ENCODE measurements around the gene MGAT4A. TPM values are rescaled to one million over a fixed set of nuclear protein-coding genes. Genes with fewer than 3 reads are reported as not detected.
A peak's percentile ranks its signal among the peaks of the same experiment; 100 is the strongest.

Gene MGAT4A
- polyA plus RNA-seq, 2 of the 4 experiments (the other 2 are of a cell fraction): 0.61 to 2.6 TPM

DNA sequence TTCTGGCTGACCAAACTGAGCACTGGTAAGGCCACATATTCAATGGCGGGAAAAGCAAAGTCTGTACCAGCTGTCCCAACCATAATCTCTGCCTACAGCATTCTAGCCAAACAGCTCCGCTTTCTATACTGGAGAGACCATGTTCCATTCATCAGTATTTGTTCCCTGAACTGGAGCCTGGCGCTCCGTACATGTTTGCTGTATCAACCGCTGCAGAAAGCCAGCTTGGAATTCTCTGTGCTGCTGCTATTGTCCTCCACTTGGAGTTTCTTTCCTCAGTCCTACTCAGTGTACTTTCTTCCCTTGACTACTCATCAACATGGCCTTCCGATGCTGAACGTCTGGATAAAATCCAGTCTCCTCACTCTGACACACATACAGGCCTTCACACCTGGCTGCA is 124.5 kb downstream of the MGAT4A start:
- H3K4me3 ChIP-seq: no peak overlapping the region
- no peak for ATAC-seq
- CTCF ChIA-PET: interaction anchor here (1.2 to 1.9 kb wide), 4 partner anchors 19 to 194 kb away, joined by 3 to 7 read pairs (median 4); no protein-coding TSS in a partner anchor
- TF ChIP-seq ZSCAN20 (CRISPR knock-in tag; IDR thresholded peaks at IDR 0.05) (no peak), JUN (IDR thresholded peaks at IDR 0.05) (no peak), POLR2AphosphoS2 (conservative IDR thresholded peaks at IDR 0.05; ENCODE audit: low read length) (no peak), SREBF2 (IDR thresholded peaks at IDR 0.05) (no peak), POLR2A (IDR thresholded peaks at IDR 0.05; ENCODE audit: low read length) (no peak), PHF8 (IDR thresholded peaks at IDR 0.05; ENCODE audit: borderline replicate concordance, low read depth) (no peak), EHF (CRISPR knock-in tag; IDR thresholded peaks at IDR 0.05) (no peak), NPAS2 (CRISPR knock-in tag; IDR thresholded peaks at IDR 0.05; ENCODE audit: borderline replicate concordance) (no peak), CBX2 (IDR thresholded peaks at IDR 0.05; ENCODE audit: borderline replicate concordance, low read depth) (no peak)
- TF ChIP-seq, protein P1, sequence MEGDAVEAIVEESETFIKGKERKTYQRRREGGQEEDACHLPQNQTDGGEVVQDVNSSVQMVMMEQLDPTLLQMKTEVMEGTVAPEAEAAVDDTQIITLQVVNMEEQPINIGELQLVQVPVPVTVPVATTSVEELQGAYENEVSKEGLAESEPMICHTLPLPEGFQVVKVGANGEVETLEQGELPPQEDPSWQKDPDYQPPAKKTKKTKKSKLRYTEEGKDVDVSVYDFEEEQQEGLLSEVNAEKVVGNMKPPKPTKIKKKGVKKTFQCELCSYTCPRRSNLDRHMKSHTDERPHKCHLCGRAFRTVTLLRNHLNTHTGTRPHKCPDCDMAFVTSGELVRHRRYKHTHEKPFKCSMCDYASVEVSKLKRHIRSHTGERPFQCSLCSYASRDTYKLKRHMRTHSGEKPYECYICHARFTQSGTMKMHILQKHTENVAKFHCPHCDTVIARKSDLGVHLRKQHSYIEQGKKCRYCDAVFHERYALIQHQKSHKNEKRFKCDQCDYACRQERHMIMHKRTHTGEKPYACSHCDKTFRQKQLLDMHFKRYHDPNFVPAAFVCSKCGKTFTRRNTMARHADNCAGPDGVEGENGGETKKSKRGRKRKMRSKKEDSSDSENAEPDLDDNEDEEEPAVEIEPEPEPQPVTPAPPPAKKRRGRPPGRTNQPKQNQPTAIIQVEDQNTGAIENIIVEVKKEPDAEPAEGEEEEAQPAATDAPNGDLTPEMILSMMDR (IDR thresholded peaks at IDR 0.05): no peak
- no peaks in the 10 kb centered on the region for H3K9me3 ChIP-seq
- 93% methylated on average over 7 of the region's 7 CpGs for WGBS (ENCODE audit: missing lambda C conversion rate)
- H3K4me2 ChIP-seq: peak overlapping the region; percentile 97
- H3K4me1 ChIP-seq: peaks cover 20% of the 10 kb centered on the region
- POLR2A ChIA-PET: no interaction called here
- no peak for DNase-seq (ENCODE audit: low read depth in 1 of 2, low spot score in 1 of 2)
- no peak for FAIRE-seq
- no peak overlapping the region for H3K27ac ChIP-seq

DNA sequence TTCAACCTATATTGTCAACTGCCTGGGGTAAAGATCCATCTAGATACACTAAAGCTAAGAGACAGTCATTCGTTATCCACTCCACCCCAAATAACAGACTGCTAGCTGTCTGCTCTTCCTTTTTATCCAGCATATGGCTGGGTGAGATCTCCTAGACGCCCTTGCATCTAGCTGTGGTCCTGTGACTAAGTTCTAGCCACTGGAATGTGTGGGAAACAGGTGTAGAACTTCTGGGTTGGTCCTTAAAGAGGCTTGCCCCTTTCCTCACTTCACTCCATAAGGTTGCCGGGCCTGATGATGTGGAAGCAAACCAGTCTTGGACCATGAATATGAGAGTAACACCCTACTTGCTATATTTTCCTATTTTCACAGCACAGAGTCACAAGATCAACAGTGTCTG is 125.9 kb downstream of the MGAT4A start:
- no peak for TF ChIP-seq CBX8 (IDR thresholded peaks at IDR 0.05)
- TF ChIP-seq JUNB (IDR thresholded peaks at IDR 0.05): no peak
- no peak for TF ChIP-seq HOXA7 (CRISPR knock-in tag; IDR thresholded peaks at IDR 0.05)
- no peak for TF ChIP-seq MAFK (IDR thresholded peaks at IDR 0.05; ENCODE audit: partially characterized antibody)
- TF ChIP-seq POLR2A (IDR thresholded peaks at IDR 0.05; ENCODE audit: low read length): no peak
- no peak for TF ChIP-seq HEYL (CRISPR knock-in tag; IDR thresholded peaks at IDR 0.05)
- no peak for TF ChIP-seq CBX2 (IDR thresholded peaks at IDR 0.05; ENCODE audit: borderline replicate concordance, low read depth)
- TF ChIP-seq HOXB13 (CRISPR knock-in tag; IDR thresholded peaks at IDR 0.05; ENCODE audit: low read depth): no peak
- TF ChIP-seq NPAS2 (CRISPR knock-in tag; IDR thresholded peaks at IDR 0.05; ENCODE audit: borderline replicate concordance): no peak
- no peak for TF ChIP-seq PHF8 (IDR thresholded peaks at IDR 0.05; ENCODE audit: borderline replicate concordance, low read depth)
- no peak for TF ChIP-seq TP53 (CRISPR knock-in tag; IDR thresholded peaks at IDR 0.05)
- no peak for TF ChIP-seq EHF (CRISPR knock-in tag; IDR thresholded peaks at IDR 0.05)
- TF ChIP-seq, protein P2, sequence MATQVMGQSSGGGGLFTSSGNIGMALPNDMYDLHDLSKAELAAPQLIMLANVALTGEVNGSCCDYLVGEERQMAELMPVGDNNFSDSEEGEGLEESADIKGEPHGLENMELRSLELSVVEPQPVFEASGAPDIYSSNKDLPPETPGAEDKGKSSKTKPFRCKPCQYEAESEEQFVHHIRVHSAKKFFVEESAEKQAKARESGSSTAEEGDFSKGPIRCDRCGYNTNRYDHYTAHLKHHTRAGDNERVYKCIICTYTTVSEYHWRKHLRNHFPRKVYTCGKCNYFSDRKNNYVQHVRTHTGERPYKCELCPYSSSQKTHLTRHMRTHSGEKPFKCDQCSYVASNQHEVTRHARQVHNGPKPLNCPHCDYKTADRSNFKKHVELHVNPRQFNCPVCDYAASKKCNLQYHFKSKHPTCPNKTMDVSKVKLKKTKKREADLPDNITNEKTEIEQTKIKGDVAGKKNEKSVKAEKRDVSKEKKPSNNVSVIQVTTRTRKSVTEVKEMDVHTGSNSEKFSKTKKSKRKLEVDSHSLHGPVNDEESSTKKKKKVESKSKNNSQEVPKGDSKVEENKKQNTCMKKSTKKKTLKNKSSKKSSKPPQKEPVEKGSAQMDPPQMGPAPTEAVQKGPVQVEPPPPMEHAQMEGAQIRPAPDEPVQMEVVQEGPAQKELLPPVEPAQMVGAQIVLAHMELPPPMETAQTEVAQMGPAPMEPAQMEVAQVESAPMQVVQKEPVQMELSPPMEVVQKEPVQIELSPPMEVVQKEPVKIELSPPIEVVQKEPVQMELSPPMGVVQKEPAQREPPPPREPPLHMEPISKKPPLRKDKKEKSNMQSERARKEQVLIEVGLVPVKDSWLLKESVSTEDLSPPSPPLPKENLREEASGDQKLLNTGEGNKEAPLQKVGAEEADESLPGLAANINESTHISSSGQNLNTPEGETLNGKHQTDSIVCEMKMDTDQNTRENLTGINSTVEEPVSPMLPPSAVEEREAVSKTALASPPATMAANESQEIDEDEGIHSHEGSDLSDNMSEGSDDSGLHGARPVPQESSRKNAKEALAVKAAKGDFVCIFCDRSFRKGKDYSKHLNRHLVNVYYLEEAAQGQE (IDR thresholded peaks at IDR 0.05): no peak
- TF ChIP-seq ZC3H11A (IDR thresholded peaks at IDR 0.05): no peak
- TF ChIP-seq CHD4 (IDR thresholded peaks at IDR 0.05; ENCODE audit: borderline replicate concordance): no peak
- no peak for TF ChIP-seq RAD21 (conservative IDR thresholded peaks at IDR 0.05 in 1 of 2, IDR thresholded peaks at IDR 0.05 in 1 of 2)
- TF ChIP-seq RNF2 (IDR thresholded peaks at IDR 0.05; ENCODE audit: borderline replicate concordance, low read depth): no peak
- TF ChIP-seq, protein P3, sequence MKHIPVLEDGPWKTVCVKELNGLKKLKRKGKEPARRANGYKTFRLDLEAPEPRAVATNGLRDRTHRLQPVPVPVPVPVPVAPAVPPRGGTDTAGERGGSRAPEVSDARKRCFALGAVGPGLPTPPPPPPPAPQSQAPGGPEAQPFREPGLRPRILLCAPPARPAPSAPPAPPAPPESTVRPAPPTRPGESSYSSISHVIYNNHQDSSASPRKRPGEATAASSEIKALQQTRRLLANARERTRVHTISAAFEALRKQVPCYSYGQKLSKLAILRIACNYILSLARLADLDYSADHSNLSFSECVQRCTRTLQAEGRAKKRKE (CRISPR knock-in tag; IDR thresholded peaks at IDR 0.05; ENCODE audit: low read depth): no peak
- TF ChIP-seq RCOR1 (IDR thresholded peaks at IDR 0.05; ENCODE audit: low read depth, low read length): no peak
- no peak for TF ChIP-seq ZSCAN20 (CRISPR knock-in tag; IDR thresholded peaks at IDR 0.05)
- no peak overlapping the region for H3K4me2 ChIP-seq
- ChIA-PET CTCF (interaction anchor here (1.1 kb wide), 1 partner anchor 954 kb away, joined by 3 read pairs; no protein-coding TSS in a partner anchor), POLR2A (no interaction called here)
- FAIRE-seq (no peak), ATAC-seq (no peak), DNase-seq (ENCODE audit: low read depth in 1 of 2, low spot score in 1 of 2) (no peak)
- no peaks in the 10 kb centered on the region for H3K9me3 ChIP-seq
- WGBS (ENCODE audit: missing lambda C conversion rate): 68% methylated on average over 3 of the region's 3 CpGs
- peaks cover 17% of the 10 kb centered on the region for H3K4me1 ChIP-seq
- H3K27ac ChIP-seq: no peak overlapping the region
- no peak overlapping the region for H3K4me3 ChIP-seq

All from A549 (cell line).